Measurements from ENCODE around the gene DRC3.
"Not testable (repeated sequence)": the region's sequence is repeated elsewhere in the genome, so short reads cannot be mapped to it uniquely, and the experiment has no call there.

The DRC3 gene, protein sequence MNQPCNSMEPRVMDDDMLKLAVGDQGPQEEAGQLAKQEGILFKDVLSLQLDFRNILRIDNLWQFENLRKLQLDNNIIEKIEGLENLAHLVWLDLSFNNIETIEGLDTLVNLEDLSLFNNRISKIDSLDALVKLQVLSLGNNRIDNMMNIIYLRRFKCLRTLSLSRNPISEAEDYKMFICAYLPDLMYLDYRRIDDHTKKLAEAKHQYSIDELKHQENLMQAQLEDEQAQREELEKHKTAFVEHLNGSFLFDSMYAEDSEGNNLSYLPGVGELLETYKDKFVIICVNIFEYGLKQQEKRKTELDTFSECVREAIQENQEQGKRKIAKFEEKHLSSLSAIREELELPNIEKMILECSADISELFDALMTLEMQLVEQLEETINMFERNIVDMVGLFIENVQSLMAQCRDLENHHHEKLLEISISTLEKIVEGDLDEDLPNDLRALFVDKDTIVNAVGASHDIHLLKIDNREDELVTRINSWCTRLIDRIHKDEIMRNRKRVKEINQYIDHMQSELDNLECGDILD

DNA sequence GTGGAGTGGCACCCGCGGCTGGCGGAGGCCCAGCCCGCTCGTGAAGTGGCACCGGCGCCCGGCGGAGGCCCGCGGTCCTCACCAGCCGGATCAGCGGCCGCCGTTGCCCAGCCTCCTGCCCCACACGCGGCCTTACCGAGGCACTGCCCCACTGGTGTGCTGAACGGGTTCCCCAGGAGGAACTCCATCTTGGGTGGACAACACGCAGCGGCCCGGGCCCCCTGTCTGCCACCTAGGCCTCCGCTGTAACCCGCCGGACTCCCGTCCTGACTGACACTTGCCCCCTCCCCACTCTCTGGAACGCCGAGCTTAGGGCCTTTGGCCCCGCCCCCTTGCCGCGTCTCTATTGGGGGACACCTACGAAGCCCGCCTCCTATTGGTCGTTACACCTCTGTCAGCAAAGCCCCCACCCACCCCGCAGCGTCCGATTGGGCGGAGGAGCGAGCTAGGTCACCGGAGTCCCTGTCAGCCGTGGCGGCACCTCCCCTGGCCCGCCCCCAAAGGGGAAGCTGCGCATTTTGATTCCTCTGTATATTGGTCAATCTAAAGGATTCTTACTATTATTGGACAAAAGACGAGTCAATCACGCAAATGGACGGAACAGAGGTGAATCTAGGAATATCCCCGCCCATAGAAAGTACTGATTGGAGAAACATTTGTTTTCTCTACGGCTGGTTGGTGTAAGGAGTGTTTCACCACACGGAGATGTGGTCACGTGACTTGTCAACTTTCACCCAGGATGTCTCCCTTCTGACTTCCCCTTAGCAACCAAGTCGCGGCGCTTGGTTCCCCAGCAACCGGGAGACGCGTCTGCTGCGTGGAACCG is at the start of gene DRC3, which contains the start of gene TOM1L2:
TSS of gene DRC3 (plus strand) at position 737 of the 826 bp plus-strand sequence. CDS start 4,737 bp downstream, outside the sequence.
TSS of gene TOM1L2 (minus strand) at position 275 of the 826 bp plus-strand sequence. CDS start at position 188, 87 bp downstream.
- DNase-seq (ENCODE audit: low spot score) = peak; percentile 100

DNA sequence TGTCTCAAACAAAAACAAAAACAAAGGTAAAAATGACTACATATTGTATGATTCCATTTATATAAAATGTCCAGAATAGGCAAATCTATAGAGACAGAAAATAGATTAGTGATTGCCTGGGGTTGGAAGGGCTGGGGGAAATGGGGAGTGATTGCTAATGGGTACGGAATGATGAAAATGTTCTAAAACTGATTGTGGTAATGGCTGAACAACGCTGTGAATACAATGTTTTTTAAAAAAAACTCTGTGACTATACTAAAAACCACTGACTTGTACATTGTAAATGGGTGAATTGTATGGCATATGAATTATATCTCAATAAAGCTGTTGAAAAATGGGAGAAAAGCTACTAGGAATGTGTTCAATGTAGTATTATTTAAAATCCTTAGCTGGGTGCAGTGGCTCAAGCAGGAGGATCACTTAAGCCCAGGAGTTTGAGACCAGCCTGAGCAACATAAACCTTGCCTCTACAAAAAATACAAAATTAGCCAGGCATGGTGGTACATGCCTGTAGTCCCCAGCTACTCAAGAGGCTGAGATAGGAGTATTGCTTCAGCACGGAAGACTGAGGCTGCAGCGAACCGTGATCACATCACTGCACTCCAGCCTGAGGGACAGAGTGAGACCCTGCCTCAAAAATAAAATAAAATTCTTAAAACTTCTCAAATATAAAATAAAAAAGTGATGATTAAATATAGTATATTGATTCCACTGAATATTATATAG is 48.4 kb upstream of the DRC3 start:
- DNase-seq (ENCODE audit: low spot score) = no peak

DNA sequence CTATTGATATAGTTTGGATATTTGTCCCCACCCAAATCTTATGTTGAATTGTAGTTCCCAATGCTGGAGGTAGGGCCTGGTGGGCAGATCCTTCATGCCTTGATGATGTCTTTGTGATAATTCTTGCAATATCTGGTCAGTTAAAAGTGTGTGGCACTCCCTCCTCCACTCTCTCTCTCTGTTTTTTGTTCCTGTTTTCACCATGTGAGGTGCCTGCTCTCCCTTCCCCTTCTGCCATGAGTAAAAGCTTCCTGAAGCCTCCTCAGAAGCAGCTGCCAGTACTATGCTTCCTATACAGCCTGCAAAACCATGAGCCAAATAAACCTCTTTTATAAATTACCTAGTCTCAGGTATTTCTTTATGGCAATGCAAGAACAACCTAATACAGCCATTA is 47.8 kb upstream of the DRC3 start:
- no peak for DNase-seq (ENCODE audit: low spot score)

DNA sequence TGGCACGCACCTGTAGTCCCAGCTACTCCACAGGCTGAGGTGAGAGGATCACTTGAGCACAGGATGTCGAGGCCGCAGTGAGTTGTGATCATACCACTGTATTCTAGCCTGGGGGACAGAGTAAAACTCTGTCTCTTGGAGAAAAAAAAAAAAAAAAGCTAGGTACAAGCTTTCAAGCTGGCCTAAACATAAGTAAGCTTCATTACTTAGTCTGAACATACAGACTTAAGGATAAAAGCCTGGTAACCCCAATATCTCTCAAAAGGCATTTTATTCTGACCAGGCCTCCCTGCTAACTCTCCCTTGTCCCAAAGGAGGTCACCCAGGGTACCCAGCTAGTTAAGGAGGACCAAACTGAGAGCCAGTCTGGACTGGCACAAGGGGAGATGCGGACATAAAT is 46.6 kb upstream of the DRC3 start:
- no peak for DNase-seq (ENCODE audit: low spot score)

DNA sequence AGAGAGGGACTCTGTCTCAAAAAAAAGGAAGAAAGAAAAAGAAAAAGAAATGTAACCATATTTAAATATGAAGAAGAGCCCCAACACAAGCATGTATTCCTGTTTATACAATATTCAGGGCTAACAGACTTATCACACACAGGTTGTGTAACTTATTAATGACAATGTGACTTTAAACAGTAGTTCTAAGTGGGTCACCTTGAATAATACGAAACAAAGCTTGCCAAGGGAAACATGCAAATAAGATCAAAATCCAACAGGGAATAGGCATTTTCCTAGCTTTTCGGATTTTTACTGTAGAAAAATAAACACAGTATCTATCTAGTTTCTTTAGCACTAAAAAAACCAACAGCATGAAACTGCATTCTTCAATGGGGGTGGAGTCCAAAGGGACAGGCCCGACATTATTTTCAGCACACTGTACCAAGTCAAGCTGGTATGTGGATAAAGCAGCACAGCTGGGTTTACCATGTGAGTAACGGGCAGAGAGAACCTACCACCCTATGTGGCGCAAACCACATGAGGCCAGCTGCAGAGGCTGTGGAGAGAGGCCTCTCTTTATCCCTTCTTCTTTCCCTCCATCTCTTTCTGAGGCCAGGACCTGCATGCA is 45.7 kb upstream of the DRC3 start:
- no peak for DNase-seq (ENCODE audit: low spot score)

DNA sequence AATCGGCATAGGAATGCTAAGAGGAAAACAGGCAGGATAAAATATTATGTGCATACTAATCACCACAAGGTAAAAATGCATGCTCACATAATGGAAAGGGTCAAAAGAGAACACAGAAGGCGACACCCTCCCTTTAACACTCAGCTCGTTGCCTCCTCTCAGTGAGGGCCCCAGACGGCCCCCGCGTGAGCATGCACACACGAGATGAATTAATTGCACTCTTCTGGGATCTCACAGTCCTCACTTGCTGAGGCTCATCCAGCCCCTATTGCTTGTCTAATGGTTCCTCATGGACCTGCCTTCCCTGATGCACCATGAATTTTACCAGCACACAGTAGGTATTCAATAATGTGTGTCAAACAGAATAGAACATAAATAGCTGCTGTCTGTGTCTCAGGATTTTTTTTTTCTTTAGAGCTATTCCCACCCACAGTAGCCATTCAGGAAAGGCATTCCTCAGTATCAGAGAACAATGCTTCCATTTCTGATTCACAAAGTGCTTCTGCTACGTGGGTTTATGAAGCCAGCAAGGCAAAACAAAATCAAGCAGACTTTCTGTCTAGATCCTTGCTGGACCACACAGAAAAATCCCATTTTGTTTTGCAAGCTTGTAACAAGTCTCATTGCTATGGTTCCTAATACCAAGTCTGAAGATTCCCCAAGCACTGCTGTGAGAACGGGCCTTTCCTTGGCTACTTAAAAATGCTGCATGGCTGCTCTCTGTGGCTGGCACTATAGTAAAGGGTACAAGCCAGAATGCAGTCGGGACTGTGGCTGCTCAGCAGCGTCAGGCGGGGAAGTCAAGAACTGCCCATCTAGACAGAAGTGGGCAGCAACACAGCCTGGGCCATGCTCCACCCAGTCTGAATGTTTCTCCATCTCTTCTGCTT is 44.0 kb upstream of the DRC3 start:
- DNase-seq (ENCODE audit: low spot score) = no peak

DNA sequence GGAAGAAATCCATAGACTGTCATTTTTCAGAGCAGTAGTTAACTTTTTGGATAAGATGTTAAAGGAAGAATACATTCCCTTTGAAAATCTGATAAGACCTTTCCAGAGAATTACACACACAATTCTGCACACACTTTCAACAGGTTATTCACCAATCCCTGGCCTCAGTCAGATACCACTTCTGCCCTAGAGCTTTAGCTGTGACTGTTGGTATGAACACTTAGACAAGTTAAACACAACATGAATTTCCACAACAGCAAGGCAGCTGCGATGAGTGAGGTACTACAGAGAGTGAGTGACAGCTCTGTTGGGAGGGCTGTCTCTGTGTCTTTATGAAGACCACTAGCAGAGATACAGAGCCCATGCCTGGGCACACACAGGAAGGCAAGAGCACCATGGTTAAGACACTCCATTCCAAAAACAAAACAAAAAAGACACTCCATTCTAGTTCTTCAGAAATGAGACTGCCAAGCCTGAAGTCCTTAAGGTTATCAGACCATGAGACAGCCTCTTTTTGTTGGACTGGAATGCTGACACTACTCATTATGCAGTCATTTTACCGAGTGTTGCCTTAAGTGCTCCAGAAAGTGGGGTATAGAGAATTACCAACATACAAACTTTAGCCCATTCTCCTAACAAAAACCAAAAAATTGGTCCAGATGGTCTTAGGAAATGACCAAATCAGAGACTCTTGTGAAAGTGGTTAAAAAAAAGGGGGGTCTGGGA is 42.8 kb upstream of the DRC3 start:
- DNase-seq (ENCODE audit: low spot score) = no peak

DNA sequence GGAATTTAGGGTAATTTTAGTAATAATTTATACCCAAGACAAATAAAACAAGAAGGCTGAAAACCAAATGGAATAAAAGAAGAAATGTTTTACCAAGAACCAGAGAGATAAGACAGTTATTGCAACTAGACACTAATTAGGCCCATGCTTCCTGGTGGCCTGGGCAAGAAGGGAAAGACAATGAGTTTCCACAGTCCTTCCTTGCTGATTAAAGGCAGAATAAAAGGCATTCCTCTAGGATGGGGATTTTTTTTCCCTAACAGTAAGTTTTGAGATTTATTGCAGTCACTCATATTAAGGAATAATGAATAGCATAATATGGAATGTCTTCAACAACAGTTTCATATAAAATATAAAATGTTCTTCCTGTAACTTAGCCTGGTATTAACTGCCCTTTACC is 42.0 kb upstream of the DRC3 start:
- no peak for DNase-seq (ENCODE audit: low spot score)

DNA sequence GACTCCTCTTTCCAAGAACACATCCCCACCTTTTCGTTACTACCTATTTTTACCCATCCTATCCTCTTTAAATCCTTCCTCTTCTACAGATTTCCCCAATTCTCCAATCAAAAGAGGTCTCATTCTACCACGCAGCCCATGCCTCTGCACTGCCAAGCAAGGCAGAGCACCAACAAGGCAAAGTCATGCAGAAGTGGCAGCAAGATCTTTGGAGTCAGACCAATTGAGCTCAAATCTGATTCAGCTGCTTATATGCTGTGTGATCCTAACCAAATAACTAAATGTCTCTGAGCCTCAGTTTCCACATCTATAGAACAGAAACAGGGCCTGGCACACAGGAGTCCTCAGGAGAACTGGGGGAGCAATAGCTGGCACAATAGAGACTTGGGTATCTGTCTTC is 41.5 kb upstream of the DRC3 start:
- no peak for DNase-seq (ENCODE audit: low spot score)

DNA sequence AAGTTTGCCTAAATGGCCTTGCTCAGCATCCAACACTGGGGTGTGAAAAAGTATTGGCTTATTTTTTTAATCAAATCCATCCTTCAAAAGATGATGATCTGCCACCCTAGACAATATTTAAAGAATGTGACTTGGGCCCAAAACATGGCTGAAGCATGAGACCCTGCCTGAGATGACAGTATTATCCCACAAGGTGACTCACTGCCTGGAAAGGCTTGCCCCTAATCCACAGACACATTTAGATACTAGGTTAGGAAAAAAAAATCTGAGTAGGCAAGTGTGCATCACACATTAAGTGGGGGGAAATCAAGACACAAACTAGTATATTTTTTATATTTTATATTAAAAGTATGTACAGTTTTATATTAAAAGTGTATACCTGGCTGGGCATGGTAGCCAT is 38.9 kb upstream of the DRC3 start:
- DNase-seq (ENCODE audit: low spot score) = no peak

DNA sequence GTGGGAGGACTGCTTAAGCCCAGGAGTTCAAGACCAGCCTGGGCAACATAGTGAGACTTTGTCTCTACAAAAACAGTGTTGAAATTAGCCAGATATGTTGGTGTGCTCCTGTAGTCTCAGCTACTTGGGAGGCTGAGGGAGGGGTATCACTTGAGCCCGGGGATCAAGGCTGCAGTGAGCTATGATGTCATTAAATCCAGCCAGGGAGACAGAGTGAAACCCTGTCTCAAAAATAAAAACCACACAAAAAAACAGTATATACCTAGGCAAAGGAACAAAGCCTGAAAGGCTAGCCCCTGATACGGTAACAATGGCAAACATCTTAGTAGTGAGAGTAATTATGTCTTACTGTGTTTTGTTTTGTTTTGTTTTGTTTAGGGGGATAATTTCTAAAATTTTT is 38.4 kb upstream of the DRC3 start:
- DNase-seq (ENCODE audit: low spot score) = no peak

DNA sequence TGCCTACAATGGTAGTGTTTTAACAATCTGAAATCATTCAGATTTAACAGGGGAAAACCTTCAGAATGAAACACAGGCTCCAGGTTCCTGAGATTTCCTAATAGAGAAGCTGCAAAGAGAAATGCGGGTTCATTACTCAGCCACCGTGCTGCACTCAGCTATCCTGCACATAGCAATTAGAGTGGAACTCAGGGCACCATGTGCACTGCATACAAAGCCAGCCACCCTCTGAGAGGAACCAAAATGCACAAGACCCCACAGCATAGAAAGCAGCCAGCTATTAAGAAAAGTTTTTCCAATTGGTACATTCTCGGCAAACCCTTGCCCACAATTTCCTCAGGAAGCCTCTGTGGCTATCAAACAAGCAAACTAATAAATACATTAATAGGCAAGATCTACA is 37.9 kb upstream of the DRC3 start:
- DNase-seq (ENCODE audit: low spot score) = no peak

DNA sequence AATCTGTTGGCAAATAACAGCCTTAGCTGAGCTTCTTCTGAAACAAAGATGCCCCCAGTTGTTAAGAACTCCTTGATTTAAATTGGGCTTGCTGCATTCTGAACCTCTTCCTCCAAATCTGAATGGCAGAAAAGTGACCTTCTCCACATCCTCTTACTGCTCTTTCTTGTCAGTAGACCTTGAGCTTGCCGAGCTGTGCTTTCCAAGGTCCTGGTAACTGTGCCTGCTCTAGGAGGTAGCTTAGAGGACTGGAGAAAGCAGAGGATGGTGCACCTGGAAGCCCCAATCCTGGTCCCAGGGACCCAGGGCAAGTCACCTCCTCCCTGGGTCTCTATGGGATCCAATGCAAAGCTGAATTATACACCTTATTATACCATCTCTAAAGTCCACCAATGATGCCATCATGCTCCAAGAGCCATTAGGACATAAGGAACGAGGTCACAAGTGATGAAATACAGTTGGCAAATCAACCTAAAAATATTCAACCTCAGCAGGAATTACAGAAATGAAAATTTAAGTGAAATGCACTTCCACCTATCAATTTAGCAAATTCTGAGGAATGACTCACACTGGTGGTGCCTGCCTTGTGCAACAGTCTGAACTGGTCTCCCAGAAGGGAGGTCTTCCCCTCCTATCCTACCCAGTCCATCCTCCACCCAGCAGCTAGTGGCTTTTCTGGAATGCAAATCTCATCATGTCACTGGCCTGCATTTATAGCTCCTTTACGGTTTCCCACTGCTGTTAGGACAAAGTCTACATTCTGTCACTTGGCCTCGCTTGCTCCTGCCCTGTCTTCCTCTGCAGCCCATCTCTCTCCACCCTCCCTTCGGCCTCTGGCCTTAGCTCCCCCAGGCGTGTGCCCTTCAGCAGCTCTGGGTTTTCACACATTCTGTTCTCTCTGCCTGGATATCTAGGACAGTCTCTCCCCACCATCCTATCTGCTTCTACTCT is 37.1 kb upstream of the DRC3 start:
- no peak for DNase-seq (ENCODE audit: low spot score)

DNA sequence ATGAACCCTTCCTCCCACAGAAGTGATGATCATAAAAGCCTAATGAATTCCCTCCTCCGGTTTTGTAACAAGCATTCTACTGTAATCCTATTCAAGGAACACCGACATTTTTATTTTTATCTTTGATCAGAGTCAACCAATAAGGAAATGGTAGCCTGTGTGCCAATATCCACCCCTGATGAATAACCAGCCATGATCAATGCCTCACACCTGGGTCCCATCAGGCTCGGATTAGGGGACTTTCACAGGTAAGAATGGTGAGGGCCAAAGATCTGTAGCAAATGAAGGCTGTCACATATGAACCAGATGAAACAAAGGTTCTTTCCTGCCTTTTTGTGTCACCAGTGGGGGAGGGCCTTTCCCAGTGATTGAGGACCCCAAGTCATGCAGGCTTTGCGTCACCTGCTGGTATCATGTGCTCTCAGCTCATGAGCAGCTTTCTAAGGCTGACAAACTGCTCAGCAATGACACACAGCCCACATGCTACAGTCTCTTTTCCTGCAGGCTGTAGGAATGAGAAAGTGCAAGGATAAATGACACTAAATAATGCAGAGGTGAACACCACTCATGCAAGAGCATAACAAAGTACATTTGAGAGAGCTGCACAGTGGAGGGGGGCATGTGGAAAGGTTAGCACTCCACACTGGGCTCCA is 35.3 kb upstream of the DRC3 start:
- DNase-seq (ENCODE audit: low spot score) = no peak

DNA sequence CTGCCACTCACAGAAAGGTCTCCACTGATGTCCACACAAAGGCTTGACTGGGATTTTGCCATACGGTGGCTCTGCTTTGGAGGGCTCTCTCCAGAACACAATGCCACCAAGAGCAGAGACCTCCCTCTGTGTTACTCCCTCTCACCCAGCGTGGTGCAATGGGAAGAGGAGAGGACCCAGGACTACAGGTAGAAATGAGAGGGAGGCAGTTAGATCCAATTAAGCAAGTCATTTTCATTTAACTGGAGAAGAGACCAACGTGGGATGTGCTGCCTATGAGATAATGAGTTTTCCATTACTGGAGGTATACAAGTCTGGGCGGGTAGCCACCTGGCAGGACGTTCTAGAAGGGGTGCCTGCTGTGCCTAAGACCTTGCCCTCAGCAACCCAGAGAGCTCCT is 34.7 kb upstream of the DRC3 start:
- no peak for DNase-seq (ENCODE audit: low spot score)

DNA sequence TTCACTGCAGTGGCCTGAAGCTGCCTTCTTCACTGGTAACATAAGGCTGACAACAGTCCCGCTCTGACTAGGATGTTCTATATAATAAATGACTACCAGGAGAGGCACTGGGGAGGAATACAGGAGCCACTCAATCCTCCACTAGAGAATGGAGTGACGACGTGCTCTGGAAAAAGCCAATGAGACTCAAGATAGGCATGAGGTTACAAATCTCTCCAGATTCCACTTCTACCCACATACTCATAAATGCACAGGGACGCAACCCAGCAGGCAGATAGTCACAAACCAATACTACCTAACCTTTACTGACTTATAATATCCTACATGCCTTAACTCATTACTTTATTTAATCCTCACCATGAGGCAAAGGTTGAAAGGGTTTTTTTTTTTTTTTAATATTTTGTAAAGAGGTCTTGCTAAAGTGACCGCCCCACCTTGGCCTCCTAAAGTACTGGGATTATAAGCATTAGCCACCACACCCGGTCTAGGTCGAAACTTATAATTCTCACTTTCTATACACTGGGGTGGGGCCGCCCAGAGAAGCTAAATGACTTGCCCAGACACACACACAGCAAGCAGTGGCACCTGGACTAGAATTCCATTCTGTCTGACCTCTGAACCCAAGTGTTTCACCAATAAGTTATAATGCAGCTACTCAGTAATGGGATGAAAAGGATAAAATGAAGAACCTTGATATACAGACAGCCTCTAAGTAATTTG is 34.1 kb upstream of the DRC3 start:
- DNase-seq (ENCODE audit: low spot score) = no peak

DNA sequence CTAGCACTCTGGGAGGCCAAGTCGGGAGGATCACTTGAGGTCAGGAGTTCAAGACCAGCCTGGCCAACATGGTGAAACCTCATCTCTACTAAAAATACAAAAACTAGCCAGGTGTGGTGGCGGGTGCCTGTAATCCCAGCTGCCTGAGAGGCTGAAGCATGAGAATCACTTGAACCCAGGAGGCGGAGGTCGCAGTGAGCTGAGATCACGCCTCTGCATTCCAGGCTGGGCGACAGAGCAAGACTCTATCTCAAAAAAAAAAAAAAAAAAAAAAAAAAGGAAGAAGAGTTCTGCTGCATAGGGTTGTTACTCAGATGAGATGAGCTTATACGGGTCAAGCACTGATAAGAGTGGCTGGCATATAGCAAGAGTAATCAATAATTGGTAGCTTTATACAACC is 32.7 kb upstream of the DRC3 start:
- DNase-seq (ENCODE audit: low spot score) = not testable (repeated sequence)

DNA sequence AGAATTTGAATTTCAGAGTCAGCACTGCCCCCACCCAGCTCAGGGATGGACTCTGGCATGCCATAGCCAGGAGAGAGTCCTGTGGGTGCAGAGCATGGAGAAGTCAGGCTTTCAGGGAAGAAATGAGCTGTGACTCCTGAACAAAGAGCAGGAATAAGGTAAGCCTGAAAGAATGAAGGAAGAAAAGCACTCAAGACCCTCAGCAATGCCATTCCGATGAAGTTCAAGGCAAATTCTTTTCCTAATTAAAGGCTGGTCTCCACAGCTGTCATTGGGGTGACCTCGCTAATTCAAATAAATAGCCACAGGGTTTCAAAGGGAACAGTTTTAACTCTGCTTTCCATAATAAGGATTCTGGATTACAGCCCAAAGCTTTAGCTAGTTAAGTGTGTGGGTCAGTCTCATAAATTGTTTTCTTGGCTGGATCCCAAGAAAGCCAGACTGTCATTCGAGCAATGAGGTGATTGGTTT is 32.2 kb upstream of the DRC3 start:
- DNase-seq (ENCODE audit: low spot score) = no peak
